Activated CD8-positive, alpha-beta memory T cell treated with anti-CD3 and anti-CD28 coated beads, Interleukin-2, amount 50 U/mL, for 24 hours (primary cell): Measurements from ENCODE around the gene TTPAL.

Source experiments
- DNase-seq: peaks from one replicate; pipeline ENCODE4 v3.0.0-alpha.2; 2020; ENCODE audit errors: extremely low read depth

Gene TTPAL

GRCh38 chr20:44533928-44534327, 58.3 kb downstream of the TTPAL start:
- no peak for DNase-seq

- DNase-seq = no peak
These were observed 60.5 kb downstream of the TTPAL start for GRCh38 chr20:44536175-44536574.

GRCh38 chr20:44537993-44538392, 62.3 kb downstream of the TTPAL start:
- DNase-seq = no peak

- DNase-seq = no peak
These were observed 65.2 kb downstream of the TTPAL start for GRCh38 chr20:44540834-44541233.

GRCh38 chr20:44541992-44542391, 66.3 kb downstream of the TTPAL start:
- no peak for DNase-seq

- DNase-seq = no peak
These were observed 67.2 kb downstream of the TTPAL start for GRCh38 chr20:44542890-44543289.

GRCh38 chr20:44543358-44543757, 67.7 kb downstream of the TTPAL start:
- DNase-seq = no peak
